HG03025 (cell line): ENCODE results near the gene VAV2.

ENCODE experiments used
- ATAC-seq: cut with Tn5 transposase; IDR thresholded peaks from one replicate; pipeline ENCODE4 v1.9.1; 2021; ENCODE audit warnings: mild to moderate bottlenecking, moderate library complexity; ENCODE audit not compliant: unreplicated experiment, low FRiP score

The VAV2 gene

DNA sequence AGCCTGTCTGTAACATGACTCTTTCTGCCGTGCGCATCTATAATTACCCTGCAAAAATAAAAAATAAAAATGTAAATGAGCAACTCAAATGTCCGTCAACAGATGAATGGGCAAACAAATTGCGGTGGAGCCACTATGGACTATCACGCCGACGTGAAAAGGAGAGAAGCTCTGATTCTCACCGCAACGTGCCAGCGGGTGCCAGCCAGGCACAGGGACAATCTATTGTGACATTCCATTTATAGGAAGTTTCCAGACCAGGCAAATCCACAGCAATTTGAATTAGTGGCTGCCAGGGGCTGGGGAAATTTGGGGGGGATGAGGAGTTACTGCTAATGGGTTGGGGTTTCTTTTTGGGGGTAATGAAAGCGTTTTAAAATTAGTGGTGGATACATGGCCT, 96.8 kb downstream of the VAV2 start:
- no peak for ATAC-seq

DNA sequence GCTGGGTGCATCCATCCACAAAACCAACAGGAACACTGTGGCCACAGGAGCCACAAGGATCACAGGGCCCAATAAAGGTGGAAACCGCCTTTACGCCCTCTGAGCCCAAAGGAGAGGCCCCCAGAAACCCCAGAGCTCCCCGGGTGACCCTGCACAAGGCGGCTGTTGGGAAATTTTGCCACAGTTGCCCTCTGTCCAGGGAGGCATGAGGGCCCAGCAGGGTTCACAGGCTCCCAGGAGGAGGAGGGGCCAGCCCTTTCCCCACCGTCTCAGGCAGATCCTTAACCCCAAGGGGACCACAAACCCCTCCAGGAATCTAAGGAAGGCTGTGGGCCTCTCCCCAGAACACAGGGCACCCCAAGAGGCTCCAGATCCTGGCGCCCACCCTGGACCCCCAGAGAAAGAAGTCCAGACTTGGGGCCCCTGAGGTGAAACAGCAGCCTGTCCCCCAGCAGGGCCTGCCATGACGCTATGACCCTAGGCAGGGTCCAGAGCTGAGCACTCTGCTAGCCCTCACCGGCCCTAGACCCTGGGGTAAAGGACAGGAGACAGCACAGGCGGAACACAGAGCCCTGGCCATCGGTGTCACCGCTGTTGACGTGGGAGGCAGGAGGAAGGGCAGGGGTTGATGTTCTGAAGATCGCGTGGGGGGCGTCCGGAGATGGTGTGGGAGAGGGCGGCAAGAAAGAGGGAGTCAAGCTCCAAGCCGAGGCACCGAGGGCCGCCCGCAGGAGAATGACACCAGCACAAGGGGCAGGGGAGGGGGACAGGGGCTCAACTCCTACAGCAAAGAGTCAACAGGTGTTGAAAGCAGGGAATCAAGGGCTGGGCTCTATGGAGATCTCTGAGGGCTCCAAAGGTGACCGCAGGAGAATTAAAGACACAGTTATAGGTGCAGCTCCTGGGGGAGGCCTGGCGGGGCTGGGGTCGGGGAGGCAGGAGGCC, 97.5 kb downstream of the VAV2 start:
- ATAC-seq: no peak

DNA sequence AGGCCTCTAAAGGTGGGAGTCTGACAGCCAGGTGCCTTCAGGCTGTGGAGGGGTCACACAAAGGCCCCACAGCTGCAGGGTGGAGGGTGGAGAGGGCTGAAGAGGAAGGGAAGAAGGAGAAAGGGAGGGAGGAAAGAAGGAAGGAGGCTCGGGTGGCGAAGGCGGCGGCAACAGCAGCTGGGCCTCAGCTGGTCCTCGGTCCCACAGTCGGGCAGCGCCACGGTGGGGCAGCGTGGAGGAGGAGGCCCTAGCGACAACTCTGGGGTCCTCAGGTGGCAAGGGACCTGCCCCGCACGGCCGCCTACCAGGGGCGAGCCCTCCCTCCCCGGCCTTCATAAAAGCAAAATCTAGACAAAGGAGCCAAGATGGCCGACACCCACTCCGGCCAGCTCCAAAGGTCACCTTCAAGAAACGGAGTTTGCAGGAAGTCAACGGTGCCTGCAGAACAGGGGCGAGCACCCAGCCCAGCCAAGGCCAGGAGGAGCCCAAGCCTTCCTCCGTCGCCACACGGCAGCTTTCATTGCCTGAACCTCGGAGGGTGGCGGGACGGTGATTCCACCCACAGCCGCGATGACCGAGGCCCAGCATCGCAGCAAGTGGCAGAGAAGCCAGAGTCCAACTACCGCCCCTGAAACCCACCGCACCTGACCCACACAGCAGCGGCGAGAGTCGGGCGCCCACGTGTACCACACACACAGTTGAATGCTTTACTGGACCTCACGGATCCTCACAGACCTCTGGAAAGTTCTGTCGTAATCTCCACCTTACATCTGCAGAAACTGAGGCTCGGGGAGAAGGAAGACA, 98.7 kb downstream of the VAV2 start:
- no peak for ATAC-seq

DNA sequence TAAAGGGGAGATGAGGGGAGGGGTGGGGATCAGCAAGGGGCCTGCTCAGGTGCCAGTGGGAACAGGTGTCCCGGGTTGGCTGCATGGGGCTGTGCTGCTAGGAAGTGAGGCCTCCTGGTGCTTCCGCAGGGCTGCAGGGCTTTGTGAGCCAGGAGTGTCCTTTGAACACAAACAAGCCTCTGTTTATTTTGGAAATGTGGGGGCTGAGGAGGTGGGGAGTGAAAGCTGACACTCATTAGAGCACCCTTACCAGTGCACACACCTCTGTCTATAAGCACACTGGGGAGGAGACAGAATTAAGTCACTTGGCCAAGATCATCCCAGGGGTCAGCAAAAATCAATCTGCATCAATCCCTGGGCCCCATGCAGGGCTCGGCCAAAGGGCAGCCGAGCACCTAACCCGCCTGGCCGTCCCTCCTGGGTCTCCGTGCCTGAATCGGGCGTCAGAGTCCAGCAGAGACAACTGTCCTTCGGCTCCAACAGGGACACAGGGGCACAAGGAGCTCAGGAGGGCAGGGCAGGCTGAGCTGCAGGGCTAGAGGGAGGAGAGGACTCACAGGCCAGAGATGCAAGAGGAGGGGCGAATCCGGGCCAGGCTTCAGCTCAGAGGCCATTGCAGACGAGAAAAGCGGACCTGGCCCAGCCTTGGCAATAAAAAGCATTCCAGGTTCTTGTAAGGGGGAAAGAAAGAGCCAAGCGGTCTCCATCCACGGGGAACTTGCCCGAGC, 99.8 kb downstream of the VAV2 start:
- no peak for ATAC-seq

DNA sequence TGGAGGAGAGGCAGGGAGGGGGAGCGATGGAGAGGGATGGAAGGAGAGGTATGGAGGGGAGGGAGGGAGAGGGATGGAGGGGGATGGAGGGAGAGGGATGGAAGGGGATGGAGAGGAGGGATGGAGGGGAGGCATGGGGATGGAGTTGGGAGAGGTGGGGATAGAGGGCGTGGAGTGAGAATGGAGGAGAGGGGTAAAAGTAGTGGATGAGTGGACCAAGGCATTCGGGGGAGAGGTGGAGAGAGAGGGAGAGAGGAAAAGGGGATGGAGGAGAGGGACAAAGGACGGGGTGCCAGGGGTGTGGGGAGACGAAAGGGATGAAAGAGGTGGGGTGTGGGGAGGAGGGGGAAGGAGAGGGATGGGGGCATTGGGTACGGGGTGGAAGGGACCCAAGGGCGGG, 100.4 kb downstream of the VAV2 start:
- ATAC-seq: no peak

DNA sequence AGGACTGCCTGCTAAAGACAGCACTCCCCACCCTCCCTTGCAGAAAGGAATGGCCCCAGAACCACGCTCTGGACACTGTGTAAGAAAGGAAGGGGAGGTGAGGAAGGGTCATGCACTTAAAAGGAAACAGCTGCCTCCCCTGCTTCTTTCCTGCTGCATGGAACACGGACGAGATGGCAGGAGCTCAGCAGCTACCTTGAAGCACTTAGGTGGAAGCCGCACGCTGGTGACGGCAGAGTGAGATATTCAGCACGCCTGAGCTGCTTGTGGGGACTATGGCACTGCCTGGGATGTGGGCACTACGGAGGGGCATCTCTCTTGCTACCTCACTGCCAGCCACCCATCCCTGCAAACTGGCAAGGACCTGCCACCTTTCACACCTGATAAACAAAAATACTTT, 101.5 kb downstream of the VAV2 start:
- ATAC-seq: no peak

DNA sequence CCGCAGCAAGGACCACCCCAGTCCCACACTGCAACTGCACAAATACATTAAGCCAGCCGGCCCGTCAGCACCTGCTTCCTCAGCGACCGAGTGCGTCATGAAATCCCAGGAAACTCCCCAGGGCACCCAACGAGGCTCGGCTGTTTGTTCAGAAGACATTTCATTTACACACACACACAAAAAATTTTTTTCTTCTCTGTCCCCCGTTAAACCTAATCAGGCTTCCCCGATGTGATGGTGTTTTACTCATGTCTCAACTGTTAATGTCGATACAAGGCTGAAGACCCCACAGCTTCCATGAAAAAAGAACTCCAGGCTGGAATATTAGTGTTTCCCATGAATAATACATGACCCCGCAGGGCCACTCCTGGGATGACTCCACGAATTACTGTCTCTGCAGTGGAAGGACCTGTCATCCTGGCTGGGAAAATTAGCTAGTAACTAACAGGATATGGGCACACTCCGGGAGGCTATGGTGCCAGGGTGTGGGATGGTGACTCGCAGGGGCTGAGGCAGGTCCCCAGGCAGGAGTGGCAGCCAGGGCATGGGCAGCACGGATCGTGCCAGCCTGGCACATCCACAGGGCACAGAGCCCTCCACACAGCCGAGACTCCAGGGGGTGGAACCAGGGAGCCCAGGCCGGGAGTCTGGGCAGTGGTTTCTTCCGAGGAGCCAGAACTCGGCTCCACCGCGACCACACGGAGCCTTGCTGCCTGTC, 102.4 kb downstream of the VAV2 start:
- no peak for ATAC-seq

DNA sequence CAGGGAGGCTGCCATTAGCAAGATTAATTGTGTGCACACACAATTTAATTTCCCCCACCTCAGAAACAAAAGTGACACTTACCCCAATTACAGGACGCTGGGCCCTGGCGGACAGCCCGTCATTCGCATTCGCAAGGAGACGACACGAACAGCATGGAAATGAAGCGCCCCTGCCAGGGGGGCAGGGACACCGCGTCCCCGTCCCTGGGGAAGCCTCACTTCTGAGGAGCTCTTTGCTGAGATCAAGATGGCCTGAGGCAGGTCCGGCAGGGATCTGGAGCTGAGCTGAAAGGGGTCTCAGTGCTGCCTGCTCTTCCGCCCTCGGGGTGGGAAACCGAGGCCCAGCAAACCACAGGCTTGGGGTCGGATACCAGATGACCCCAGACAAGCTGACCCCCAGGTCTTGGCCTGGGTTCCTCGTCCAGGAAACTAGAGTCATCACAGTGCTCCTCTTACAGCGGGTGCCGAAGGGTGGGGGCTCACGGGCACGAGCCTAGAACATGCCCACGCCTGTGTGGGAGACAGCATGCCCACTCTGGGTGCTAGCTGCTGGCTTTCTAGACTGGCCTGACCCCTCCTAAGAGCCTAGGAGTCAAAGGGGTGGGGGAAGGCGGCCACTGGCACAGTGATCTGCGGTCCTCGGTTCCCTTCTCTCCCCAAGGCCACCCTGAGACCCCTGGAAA, 103.2 kb downstream of the VAV2 start:
- ATAC-seq: no peak

DNA sequence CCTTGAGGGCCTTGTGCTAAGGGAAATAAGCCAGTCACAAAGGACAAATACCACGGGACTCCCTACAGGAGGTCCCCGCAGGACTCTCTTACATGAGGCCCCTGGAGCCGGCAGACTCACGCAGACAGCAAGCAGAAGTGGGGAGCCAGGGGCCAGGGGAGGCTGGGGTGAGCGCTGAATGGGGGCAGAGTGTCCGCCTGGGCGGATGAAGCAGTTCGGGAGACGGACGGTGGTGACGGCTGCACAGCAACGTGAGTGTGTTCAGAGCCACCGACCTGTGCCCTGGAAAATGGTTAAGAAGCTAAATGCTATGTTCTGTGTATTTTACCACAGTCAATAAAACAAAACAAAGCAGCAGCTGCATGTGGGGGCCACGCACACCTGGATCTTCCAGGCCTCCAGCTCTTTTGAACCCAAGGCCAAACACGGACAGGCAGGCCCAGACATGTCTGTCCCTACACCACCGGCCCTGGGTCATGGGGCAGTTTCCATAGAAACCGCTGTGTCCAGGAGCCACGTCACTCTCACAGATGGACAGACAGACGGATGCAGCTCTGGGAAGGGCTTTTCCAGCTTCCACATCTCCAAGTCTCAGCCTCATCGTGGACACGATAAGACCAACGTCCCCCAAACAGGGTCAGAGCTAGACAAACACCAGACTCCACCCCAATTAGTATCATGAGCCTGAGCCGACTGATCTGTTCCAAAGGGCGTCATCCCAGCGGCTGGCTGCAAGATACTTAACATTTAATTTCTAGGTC, 103.9 kb downstream of the VAV2 start:
- ATAC-seq: no peak

DNA sequence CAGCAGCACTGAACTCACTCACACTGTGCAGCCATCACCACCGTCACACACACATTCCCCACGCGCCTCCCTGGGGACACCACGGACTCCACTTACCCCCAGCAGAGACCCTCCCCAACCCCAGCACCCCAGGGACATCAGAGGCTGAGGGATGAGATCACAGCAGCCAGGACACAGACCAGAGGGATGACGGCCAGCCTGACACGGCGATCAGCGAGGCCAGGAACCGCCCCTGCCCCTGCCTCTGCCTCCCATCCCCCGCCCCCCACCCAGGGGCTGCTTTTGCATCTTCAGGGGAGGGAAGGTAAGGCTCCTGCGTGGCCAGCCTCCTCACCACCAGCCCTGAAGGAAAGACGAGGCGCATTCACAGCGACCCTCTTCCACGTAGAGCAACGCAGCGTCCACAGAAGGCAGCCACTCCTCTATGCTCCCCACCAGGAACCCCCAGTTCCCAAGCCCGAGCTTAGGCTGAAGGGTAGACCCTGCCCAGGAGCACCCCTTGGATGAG, 104.5 kb downstream of the VAV2 start:
- no peak for ATAC-seq

DNA sequence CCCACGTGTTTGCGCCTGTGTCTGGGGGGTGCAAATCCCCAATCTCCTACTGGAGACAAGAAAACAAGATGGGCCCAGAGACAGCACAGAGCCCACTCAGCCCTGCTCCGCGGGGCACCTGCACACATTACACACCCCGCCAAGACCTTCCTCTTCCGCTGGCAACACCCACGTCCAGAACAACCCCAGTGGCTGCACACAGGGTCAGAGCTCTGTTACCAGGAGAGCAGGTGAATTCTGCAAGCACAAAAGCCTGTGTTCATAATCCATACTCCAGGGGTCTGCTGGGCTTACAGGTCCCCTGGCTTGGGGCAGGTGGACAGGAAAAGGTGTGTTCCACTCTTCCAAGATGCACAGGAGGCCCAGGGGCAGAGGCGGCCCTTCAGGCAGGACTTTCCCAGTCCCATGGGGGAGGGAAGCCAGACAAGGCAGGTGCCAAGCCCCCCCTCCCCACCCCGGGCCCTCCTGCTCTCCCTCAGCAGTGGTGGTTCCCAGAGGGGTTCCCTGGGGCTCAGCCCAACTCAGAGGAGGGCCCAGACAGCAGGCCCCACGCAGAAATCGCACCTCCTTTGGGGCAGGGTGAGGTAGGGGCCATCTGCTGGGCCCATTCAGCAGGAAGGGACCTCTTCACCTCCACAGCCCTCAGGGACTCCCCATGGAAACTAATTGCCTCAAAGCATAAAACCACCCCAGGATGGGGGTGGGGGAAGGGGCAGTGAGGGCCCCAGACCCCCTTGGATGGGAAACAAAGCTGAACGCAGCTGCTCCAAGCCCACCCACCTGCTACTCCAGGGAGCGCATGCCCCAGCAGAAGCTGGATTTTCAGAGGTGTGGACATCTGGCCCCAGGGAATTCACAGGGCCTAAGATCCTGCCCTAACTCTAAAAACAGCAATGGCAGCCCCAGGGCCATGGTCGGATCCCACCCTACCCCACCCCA, 105.3 kb downstream of the VAV2 start:
- no peak for ATAC-seq

DNA sequence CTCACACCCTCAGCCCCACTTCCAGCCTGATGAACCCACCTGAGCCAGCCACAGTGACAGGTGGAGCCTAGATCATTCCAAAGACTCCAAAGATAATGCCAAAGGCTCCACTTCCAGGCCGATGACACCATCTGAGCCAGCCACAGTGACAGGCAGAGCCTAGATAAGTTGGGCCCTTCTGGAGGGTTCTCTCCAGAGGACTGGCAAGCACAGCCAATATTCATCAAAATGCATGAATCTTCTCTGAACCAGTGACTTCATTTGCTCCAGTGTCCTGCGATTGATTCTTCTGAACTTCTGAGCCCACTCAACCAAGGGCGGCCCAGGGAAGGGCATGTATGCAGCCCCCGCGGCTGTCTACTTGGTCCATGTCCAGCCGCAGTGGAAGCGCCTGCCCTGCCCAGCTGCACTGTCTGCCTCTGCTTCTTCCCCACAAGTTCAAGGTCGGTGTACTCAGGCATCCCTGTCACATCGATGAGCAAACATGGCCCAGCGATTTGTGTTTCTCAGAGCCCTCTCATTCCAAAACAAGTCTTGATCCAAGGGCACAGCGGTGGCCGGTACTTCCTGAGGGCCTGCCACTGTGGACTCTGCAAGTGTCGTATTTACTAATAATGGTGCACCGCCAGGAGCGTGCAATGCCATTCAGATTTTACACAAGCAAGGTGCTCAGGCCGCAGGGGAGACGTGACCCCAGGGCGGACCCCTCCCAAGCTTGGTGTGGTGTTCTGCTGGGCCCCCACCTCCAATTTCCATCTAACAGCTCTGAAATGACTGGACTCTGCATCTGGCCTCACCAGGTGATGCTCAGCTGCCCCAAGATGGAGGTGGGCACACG, 107.0 kb downstream of the VAV2 start:
- no peak for ATAC-seq

DNA sequence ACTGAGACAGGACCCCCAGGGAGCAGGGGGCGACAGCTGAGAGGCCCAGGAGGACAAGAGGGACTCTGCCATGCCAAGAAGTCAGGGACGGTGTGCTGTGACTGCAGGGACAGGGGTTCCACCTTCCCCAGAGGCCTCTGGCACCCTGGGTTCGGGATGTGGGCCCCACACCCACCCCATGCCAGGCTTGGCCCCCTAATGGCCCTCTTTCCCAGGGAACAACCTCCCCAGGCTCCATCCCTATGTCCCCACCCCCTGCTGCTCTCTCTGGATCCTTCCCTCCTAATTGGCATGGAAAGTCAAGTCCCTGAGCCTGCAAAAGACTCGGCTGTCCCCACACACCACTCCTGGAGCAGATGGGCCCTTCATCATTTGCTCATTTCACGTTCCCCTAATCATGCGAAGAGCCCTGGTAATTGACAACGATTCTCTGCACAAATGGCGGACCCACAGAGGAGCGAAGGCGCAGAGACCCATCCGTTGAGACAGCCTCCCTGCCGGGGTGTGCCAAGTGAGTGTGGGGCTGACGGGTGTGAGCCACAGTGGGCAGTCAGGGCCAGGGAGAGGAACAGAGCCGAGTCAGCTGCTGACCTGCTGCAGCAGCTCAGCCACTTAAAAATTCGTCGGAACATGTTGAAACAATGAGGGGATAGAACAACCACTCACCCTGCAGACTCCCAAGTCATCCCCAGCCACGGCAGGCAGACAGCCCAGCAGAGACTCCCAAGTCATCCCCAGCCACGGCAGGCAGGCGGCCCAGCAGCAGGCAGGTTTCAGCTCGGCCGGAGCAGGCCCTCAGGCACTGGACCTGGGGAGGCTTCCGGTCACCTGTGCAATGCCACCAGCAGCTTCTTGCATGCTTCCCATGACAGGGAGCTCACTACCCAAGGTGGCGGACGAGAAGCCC, 109.0 kb downstream of the VAV2 start:
- ATAC-seq: no peak

DNA sequence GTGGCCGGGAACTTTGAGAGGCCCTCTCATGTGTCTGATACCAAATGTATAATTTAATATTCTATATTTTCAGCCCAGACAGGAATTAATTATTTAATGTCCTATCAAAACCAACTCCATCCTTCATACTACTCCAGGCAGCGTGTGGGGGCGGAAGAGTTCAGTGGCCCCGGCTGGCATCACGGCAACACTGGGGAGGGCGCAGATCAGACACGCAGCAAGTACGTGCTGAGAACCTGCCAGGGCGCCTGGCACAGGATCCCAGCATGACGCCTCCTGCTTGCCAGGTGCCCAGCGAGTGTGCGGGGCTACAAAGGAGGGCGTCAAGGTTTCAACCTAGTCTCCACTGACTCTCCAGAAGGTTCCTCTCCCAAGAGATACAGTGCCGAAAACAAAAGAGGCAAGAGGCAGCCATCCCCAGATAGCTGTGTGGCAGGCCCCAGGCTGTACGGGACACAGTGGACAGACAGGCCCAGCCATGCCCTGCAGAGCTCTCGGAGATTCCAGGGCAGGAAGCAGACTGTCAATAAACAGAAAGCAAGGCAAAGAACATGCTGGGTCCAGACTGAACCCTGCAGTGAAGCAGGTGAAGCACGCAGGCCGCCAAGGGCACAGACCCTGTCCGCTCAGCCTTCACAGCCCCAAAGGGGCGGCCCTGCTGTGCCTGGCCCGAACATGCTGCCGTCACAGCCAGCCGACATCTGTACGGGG, 110.3 kb downstream of the VAV2 start:
- ATAC-seq: no peak
